IPS-NIHi7 (cell line): Measurements from ENCODE around the gene SEC22A.
"Not testable (repeated sequence)": the region's sequence is repeated elsewhere in the genome, so short reads cannot be mapped to it uniquely, and the experiment has no call there.

Source experiments
- DNase-seq: peaks from one replicate; pipeline ENCODE4 v3.0.0; 2012; ENCODE audit warnings: mixed read lengths; ENCODE audit errors: extremely low spot score

The SEC22A gene

DNA sequence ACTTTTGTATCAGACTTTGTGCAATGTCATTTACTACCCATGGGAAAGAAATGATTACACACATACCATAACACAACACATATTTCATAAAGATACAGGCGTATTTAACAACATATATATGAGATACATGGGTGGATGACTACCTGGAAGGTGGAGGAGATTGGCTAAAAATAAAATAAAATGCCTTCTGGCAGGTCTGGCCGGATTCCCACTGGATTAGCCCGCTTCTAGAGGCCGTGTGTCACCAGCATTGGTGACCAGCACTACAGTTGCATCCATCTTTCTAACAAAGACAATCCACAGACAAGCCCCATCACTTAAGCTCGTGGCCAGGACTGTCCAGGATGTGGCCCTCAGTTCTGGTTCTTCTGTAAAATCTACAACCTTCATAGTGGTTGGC, 21.0 kb upstream of the SEC22A start:
- no peak for DNase-seq

DNA sequence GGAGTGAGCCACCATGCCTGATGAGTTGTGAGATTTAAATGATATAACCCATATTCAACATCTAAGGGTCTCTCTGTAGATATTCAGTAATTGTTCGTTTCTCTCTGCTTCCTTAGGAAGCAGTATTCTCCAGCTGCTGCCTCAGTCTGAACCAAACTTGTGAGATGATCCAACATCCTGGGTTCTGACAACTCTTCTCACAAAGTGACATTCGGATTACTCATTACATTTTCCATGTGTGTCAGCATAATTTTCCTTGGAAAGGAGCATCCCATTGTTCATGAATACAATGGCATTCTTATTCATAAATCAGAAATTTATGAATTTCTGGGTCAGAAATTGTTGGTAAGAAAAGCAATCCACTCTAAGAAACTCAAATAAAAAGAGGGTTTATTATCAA, 15.0 kb upstream of the SEC22A start:
- no peak for DNase-seq

DNA sequence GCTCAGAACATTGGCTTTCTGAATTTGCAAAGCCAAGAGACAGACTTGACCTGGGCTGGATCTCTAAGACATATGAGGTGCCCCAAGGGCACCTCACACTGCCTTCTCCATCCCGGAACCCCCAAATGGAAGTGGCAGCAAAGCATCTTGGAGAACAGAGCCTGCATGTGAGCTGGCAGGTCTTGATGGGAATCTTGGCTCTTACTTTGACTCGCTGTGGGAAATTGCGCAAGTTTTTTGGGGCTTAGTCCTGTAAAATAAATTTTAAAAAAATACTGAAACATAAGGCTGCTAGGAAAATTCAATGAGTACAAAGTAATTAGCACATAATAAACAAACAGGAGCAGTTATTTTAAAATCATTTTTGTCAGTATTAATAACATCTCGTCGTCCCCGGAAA, 13.7 kb upstream of the SEC22A start:
- no peak for DNase-seq

DNA sequence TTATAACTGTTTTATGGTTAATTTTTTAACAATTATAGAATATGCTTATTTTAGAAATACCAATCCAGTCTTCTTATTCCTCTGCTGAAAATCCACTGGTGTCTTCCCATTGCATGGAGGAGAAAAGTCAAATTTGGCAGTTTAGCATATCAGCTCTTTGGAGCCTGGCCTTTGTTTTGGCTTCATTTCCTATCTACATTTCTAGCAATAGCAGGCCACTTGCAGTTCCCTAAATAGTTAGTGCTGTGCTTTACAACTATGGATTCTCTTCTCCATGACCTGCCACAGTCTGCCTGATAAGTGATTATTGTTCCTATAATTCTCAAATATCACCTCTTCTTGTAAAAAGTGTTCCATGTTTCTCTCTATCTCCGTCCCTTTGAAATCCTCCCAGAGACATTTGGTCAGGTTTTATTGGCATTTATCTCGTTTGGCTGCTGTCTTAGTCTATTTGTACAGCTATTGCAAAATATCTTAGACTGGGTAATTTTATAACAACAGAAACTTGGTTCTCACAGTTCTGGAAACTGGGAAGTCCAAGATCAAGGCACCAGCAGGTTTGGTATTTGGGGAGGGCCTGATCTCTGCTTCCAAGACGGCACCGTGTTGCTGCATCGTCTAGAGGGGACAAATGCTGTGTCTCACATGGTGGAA, 8.2 kb upstream of the SEC22A start:
- no peak for DNase-seq

DNA sequence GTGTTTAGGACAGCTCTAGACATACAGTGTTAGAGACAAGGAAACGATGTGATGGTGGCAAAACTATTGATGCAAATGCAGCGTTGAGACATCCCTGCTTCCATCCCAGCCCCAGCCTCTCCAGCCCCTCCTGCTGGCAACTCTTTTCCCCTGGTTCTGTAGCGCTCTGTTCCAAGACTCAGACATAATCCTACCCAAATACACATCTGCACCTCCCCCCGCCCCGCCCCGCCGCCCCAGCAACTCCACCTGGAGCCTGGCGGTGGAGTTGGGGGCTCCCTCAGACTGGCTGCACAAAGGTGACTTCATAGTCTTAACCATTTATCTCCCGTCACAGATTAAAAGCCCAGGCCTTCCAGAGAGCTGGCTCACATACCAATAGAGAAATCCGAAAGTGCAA, 7.2 kb upstream of the SEC22A start:
- DNase-seq: peak; percentile 87

DNA sequence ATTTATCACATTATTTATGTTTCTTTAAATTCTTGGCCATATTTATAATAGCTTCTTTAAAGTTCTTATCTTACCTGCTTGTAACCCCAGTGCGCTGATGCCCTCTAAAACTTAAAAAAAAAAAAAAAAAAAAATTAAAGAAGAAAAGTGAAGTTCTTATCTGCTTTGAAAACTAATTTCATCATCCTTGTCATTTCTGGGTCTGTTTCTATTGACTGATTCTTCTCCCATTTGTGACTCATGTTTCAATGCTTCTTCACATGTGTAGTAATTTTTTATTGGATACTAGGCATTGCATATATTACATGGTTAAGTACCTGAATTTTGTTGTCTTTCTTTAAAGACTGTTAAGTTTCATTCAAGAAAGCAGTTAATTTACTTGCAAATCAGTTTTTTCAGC, 3.4 kb upstream of the SEC22A start:
- no peak for DNase-seq

DNA sequence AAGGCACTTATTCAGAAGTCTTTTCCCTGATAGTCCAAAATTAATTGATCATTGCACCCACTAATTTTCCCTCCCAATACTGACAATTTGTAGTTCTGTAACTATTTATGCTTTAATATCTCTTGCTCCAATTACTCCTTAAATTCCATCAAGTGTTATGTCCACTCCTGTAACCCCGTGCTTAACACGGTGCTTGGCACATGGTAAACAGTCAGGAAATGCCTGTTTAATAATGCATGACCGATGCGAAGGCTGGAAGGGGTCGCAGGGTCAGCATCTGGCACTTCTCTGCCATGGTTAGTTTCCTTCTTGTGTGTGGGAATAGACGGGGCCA, 553 bp upstream of the SEC22A start:
- no peak for DNase-seq

DNA sequence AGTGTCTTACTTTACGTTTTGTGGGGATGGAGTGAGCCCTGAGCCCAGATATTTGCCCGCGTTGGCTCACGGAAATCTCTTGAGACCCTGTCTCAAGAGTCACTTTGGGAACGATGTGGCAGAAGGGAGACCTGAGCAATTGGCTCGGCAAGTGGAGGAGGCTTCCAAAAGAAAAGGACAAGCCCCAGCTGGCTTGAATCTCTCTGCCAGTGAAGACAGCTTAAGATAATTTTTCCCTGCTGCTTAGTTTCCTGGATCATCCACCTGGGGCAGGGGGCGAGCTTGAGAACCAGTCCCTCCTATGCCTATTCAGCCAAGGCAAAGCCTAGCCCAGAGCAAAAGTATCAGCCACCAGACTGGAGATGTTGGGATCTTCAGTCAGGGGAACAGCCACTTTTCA, 708 bp downstream of the SEC22A start:
- DNase-seq: peak; percentile 55

DNA sequence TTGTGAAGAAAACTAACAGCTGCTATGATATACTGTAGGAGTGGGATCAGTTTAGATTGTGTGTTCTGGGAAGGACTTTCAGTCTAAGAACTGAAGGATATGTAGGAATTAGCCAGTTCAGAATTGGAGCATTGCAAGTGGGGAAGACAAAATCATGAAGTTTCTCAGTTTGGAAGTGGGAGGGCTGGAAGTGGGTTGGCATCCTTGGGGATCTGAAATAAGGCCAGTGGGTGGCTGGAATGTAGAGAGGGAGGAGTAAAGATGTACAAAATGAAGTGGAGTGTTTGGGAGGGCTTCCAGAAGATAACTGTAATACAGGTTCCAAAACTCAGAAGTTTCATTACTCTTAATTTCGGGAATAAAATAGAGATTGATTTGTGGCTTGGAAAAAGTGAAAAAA, 17.2 kb downstream of the SEC22A start:
- no peak for DNase-seq

DNA sequence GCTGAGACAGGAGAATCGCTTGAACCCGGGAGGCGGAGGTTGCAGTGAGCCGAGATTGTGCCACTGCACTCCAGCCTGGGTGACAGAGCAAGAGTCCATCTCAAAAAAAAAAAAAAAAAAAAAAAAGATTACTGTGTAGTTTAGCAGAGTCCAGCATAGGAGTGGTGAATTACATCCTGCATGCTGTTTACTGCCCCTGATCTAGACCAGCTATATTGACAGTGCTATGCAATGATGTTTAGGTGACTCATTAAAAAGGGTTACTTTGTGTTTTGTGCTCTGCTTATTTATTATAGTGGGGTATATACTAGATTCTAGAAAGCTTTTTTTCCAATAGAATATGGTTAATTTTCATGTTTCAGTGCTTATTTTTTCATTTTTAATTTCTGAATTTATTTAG, 19.6 kb downstream of the SEC22A start:
- not testable (repeated sequence) for DNase-seq

DNA sequence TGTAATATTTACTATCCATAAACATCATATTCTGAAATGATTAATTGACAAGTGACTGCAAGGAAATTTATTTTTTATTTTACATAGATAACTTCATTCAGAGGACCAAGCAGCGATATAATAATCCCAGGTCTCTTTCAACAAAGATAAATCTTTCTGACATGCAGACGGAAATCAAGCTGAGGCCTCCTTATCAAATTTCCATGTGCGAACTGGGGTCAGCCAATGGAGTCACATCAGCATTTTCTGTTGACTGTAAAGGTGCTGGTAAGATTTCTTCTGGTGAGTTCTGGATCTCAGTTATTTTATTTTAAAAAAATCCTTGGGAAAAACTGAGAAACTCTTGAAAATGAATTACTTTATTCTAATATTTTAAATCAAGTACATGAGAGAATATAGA, 23.3 kb downstream of the SEC22A start:
- no peak for DNase-seq

DNA sequence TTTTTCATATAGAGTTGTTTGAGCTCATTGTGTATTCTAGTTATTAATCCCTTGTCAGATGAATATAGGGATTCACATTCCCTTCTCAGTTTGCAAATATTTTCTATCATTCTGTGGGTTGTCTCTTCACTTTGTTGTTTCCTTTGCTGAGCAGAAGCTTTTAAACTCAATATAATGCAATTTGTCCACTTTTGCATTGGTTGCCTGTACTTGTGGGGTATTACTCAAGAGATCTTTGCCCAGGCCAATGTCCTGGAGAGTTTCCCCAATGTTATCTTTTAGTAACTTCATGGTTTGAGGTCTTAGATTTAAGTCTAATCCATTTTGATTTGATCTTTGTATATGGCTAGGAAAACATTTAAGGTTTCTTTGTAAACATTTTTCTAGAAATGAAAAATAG, 24.8 kb downstream of the SEC22A start:
- no peak for DNase-seq

DNA sequence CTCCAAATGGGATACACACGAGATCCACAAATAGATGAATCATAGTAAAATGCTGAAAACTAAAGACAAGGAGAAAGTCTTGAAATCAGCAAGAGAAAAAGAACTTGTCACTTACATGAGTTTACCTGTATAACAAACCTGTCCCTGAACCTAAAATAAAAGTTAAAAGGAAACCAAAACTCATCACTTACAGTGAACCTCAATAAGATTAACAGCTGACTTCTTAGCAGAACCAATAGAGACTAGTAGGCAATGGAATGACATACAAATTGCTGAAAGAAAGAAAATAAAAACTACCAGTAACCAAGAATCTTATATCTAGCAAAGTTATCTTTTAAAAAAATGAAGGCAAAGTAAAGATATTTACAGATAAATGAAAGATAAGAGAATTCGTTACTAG, 27.4 kb downstream of the SEC22A start:
- DNase-seq: no peak

DNA sequence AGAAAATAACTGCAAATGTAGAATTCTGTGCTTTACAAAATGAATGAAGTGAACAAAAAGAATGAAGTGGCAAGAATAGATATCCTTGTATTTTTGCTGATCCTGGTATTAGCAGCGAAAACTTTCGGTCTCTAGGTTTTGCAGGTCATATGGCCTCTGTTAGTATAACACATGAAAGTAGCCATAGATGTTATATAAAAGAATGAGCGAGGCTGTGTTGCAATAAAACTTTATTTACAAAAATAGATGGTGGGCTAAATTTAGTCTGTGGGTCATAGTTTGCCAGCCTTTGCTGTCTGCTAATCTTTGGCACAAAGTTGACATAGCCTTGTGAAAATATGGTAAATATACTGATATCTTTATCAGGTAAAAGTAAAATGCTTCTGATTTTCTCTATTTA, 35.2 kb downstream of the SEC22A start:
- DNase-seq: no peak

DNA sequence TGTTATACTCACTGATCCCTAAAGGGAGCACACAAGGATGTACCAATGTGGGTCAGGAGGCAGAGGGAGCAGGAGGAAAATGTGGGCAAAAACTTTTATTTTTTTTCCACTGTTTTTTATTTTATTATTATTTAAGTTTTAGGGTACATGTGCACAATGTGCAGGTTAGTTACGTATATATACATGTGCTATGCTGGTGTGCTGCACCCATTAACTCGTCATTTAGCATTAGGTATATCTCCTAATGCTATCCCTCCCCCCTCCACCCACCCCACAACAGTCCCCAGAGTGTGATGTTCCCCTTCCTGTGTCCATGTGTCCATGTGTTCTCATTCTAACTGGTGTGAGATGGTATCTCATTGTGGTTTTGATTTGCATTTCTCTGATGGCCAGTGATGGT, 37.4 kb downstream of the SEC22A start:
- DNase-seq: not testable (repeated sequence)

DNA sequence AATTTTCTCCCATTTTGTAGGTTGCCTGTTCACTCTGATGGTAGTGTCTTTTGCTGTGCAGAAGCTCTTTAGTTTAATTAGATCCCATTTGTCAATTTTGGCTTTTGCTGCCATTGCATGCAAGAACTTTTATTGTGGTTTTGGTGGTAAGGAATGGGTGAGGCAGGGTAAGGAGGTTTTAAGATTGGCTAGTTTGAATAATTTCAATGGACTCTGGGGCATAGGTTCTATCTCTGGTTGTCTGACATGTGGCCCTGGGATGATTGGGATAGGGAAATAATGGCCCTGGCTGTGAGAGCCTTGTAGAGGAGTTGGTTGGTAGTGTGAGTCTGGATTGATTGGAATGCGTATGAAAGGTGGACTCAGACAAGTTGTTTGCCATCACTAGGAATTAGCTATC, 38.0 kb downstream of the SEC22A start:
- DNase-seq: no peak

DNA sequence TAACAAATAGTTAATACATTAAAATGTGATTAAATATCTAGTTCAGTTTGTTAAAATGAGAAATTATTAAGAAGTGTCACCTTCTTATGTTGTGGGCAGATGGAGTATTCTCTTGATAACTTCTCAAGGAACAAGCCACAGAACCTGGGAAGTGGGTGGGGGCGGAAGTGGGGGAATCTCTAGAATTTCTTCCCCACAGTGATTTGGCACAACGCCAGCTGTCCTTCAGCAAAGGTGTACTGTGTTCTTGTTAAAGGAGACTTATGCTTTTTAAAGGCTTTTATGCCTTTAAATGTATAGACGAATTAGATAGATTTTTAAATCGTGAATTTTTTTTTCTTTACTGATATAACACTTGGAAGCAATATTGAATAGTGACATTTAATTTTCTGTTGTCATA, 42.4 kb downstream of the SEC22A start:
- no peak for DNase-seq

DNA sequence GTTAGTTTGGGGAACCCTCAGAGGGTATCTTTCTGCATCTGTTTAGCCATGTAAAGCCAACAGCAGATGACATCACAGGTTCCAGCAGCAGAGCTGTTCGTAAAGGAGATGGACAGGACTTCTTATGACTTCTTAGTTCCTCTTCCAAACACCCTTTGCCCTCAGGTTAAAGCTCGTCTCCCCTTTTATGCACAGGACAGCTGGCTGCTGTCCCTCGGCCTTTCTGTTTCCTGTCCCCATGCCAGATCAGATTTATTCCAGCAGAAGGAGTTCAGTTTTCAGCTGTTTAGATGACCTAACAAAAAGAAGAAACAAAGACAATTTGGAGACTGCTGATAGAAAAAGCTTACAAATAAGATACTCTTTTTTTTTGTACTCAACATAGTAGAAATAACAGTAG, 45.1 kb downstream of the SEC22A start:
- DNase-seq: no peak

DNA sequence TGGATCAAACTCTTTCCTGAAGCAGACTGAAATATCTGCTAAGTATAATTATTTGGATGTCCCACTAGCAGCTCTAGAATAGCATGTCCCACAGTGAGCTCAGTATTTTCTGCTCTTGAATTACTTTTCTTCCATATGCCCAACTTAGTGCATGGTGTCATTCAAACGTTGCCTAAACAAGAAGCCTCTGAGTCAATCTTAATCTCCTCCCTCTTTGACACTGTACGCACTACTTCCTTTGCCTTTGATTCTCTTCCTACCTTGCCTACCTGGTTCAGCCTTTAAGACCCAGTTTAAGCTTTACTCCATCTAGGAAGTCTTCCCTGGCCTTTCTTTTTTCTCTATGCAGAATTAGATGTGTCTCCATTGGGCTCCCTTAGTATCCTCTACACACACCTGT, 54.5 kb downstream of the SEC22A start:
- DNase-seq: no peak

DNA sequence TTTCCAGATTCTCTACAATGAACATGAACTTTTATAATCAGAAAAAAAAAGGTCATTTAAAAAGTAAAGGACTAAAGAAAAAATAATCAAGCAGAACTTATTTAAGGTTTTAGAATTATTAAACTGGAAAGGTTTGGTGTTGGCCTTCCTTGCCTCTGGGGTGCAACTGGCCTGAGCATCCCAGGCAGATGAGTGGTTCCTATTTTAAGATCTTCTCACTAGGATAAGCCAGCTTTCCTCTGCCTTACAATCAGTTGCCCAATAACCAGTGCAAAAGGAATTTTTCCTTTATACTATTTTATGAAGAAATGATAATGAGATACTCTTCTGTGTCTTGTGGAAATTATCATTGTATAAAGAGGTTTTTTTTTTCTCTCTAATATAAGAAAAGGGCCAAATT, 56.6 kb downstream of the SEC22A start:
- no peak for DNase-seq

DNA sequence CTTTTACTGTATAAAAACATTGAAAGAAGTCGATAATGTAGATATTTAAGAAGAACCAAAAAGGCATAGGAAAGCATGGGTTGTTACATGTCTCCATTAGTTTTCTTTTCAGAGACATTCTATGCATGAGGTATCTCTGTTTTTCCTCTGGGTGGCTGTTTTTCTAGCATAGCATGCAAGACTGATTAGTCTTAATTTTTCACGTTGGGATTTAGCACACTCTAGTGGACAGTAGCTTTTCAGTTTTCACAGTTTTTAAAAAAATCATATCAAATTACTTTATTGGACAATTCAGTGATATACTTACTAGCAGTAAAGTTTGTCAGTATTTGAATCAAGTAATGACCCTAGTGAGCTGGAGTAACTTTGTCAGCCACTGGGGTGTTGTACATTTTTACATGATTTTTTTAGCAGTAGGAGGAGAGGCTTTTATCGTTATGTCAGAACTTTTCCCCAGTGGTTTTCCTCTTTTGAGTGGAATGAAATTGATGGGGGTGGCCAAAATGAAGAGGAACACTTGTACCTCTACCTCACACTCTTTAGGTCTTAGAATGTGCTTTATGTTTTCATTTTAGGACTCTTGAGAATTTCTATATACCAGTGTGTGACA, 57.2 kb downstream of the SEC22A start:
- no peak for DNase-seq

DNA sequence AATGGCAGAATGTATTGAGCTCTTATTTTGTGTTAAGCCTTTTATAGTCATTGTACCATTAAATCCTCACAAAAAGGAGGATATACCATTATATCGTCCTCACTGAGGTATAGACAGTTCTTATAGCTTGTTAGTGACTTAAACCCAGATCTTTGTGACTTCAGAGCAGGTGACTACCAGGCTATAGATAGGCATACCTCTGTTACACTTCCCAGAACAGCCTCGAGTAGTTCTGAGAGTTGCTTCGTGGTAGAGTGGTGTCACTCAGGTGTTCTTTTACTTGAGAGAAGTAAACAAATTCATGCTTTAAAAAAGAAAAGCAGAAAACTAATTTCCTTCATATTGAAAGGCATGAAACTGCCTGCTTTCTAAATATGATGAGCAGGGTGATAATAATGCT, 59.9 kb downstream of the SEC22A start:
- no peak for DNase-seq

DNA sequence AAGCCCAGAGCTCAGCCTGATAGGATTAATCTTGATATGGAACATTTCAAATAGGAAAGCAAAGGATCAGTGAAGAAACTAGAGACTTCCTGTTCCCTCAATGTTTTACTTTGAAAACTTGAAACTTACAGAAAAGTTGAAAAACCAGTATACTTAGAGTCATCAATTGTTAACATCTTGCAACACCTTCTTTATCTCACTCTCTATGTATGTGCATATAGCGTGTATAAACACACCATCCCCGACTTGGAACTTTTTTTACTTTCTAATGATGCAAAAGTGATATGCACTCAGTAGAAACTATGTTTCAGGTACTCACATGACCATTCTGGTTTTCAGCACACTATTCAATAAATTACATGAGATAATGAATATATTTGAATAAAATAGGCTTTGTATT, 60.5 kb downstream of the SEC22A start:
- no peak for DNase-seq

DNA sequence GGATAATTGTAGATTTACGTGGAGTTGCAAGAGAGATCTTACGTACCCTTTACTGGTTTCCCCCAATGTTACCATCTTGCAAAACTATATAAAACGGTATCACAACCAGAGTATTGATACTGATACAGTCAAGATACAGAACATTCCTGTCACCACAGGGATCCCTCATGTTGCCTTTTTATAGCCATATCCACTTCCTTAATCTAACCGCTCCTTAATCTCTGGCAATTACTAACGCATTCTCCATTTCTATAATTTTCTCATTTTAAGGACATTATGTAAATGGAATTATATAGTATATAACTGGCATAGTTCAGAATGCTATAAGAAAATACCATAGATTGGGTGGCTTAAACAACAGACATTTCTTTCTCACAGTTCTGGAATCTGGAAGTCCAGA, 61.1 kb downstream of the SEC22A start:
- no peak for DNase-seq
